SU-DHL-6 (cell line): ENCODE measurements around the gene ZNF319.

Experiments
- EZH2phosphoT487 ChIP-seq: fragments of 200-600 bp; sonication (generic), shearing (Covaris generic); conservative IDR thresholded peaks from 2 replicates; pipeline ENCODE4 v1.6.1; 2018; ENCODE audit warnings: mild to moderate bottlenecking, antibody characterized with exemption, low read length, moderate library complexity, mixed read lengths
- TF ChIP-seq, protein P1 (sequence below): fragments of 200-600 bp; sonication (generic); IDR thresholded peaks from one replicate; pipeline ENCODE4 v1.5.1; 2017; ENCODE audit warnings: antibody characterized with exemption, mild to moderate bottlenecking, low read length, moderate library complexity; ENCODE audit not compliant: insufficient read depth, poor library complexity, severe bottlenecking

DNA sequence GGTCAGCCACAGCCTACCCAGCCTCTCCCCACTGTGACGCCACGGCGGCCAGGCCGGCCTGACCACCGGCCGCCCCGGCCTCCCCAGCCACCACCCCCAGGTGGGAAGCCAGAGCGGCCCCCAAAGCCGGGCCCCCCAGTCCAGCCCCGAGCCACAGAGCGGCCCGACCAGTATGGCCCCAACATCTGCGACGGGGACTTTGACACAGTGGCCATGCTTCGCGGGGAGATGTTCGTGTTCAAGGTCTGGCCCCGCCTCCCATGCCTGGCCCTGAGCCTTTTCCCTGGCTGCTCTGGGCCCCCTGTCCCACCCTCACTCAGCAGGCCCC, 41.1 kb upstream of the ZNF319 start:
- TF ChIP-seq, protein P1, sequence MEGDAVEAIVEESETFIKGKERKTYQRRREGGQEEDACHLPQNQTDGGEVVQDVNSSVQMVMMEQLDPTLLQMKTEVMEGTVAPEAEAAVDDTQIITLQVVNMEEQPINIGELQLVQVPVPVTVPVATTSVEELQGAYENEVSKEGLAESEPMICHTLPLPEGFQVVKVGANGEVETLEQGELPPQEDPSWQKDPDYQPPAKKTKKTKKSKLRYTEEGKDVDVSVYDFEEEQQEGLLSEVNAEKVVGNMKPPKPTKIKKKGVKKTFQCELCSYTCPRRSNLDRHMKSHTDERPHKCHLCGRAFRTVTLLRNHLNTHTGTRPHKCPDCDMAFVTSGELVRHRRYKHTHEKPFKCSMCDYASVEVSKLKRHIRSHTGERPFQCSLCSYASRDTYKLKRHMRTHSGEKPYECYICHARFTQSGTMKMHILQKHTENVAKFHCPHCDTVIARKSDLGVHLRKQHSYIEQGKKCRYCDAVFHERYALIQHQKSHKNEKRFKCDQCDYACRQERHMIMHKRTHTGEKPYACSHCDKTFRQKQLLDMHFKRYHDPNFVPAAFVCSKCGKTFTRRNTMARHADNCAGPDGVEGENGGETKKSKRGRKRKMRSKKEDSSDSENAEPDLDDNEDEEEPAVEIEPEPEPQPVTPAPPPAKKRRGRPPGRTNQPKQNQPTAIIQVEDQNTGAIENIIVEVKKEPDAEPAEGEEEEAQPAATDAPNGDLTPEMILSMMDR, result no peak
- TF ChIP-seq EZH2phosphoT487, result no peak
